Mammary epithelial cell (primary cell): ENCODE results near the gene KRT23.

Experiments
- EZH2 ChIP-seq: IDR thresholded peaks from 2 replicates; pipeline ENCODE4 v1.6.1; 2012; ENCODE audit warnings: low read length, inconsistent platforms, borderline replicate concordance
- TF ChIP-seq, protein P1 (sequence below), 2 donors: IDR thresholded peaks in 1 of 2; conservative IDR thresholded peaks in 1 of 2; 2 replicates each; pipeline ENCODE4 v1.5.1; 2011 to 2012; ENCODE audit warnings: inconsistent platforms in 2 of 2, low read length in 2 of 2, mild to moderate bottlenecking in 2 of 2, control low read depth in 1 of 2, low read depth in 1 of 2; ENCODE audit not compliant: insufficient read depth in 1 of 2; ENCODE audit errors: extremely low read depth in 1 of 2

DNA sequence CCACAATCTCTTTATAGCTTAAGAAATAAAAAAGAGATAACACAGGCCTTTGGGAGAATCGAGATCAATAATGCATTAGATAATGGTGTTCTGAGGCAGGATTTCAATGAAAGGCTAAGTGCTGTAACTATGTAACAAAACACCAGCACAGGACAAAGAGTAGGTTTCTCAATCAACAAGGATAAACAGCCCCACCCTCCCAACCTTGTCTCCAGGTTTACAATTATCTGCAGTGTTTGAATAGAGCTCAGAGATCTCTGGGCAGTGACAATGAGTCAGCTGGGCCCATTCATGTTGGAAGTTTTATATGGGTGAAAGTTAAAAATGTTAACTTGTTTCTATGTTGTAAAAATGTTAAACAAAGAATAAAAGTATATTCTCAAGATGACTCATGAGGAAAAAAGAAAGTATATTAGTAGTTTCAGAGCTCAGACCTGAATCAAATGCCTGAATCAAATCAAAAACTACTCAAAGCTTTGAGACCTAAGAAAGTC lies 35.4 kb downstream of the KRT23 start:
- TF ChIP-seq, protein P1, sequence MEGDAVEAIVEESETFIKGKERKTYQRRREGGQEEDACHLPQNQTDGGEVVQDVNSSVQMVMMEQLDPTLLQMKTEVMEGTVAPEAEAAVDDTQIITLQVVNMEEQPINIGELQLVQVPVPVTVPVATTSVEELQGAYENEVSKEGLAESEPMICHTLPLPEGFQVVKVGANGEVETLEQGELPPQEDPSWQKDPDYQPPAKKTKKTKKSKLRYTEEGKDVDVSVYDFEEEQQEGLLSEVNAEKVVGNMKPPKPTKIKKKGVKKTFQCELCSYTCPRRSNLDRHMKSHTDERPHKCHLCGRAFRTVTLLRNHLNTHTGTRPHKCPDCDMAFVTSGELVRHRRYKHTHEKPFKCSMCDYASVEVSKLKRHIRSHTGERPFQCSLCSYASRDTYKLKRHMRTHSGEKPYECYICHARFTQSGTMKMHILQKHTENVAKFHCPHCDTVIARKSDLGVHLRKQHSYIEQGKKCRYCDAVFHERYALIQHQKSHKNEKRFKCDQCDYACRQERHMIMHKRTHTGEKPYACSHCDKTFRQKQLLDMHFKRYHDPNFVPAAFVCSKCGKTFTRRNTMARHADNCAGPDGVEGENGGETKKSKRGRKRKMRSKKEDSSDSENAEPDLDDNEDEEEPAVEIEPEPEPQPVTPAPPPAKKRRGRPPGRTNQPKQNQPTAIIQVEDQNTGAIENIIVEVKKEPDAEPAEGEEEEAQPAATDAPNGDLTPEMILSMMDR (conservative IDR thresholded peaks at IDR 0.05 in 1 of 2, IDR thresholded peaks at IDR 0.05 in 1 of 2; ENCODE audit: extremely low read depth in 1 of 2, insufficient read depth in 1 of 2, low read depth in 1 of 2, low read length in 2 of 2), result no peak
- TF ChIP-seq EZH2, result no peak
